HG03378 (cell line): ENCODE measurements around the gene OR51I2.

ENCODE experiments used
- ATAC-seq: cut with Tn5 transposase; IDR thresholded peaks from one replicate; pipeline ENCODE4 v1.9.1; 2021; ENCODE audit warnings: mild to moderate bottlenecking, moderate library complexity; ENCODE audit not compliant: unreplicated experiment

Gene OR51I2

DNA sequence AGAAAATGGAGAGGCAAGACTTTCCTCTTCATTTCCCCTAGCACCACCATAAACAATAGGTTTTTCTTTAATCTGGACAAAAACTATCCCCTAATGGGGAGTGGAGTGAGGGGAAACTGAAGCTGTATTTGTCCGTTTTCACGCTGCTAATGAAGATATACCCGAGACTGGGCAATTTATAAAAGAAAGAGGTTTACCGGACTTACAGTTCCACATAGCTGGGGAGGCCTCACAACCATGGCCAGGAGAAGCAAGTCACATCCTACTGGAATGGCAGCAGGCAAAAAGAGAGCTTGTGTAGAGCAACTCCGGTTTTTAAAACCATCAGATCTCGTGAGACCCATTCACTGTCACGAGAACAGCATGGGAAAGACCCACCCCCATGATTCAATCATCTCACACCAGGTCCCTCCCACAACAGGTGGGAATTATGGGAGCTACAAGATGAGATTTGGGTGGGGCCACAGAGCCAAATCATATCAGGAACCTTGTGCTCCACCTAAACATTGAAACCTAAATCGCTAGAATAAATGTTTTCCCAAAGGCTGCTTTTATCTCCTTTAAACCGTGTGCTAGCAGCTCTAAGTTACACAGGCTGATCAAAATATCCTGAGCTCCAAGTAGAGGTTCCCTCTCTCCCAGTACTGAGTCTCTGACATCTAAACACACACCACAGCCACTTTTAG, 56.4 kb downstream of the OR51I2 start:
- no peak for ATAC-seq
